GM23248 (cell line): ENCODE data around the gene CCDC159.

Experiments
- EZH2 ChIP-seq: fragments of 200-600 bp; sonication (generic); IDR thresholded peaks from 2 replicates; pipeline ENCODE4 v1.6.1; 2018; ENCODE audit warnings: antibody characterized with exemption, mild to moderate bottlenecking; ENCODE audit not compliant: insufficient read depth, poor library complexity, severe bottlenecking
- EZH2phosphoT487 ChIP-seq: fragments of 200-600 bp; sonication (generic); IDR thresholded peaks from 2 replicates; pipeline ENCODE4 v1.6.1; 2018; ENCODE audit warnings: antibody characterized with exemption, moderate library complexity, mild to moderate bottlenecking, low read depth; ENCODE audit not compliant: insufficient read depth

DNA sequence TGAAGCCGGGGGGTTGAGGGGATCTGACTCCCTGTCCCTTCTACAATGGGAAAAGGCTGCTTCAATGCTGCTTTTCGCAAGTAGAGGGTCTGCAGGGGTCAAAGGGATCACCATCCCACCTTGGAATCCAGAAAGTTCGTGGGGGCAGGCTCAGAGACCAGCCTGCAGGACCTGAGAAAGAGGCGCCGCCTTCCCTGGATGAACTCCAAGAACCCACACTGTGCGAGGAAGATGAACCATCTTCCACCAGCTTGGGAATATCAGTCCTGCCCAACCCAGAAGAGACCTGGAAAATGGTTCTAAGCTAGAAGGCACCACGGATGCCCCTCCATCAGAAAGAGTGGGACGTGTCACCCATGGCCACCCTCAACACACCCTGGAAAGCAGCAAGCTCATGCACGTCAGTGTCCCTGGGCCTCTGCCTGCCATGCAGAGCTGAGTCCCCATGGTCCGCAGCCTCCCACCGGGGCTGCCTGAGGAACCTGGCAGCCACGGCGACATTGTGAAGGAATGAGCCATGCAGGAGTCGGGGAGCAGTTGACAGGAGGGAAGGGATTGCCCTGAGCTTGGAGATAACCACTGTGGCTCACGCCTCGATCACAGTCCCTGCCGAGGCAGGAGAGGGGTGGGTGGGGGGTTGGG, 21.4 kb upstream of the CCDC159 start:
- no peak for TF ChIP-seq EZH2
- no peak for TF ChIP-seq EZH2phosphoT487
